Vagina (tissue), 2 donors: ENCODE results near the gene PTPRD. TPM values are rescaled to one million over a fixed set of nuclear protein-coding genes. Genes with fewer than 3 reads are reported as not detected.

Experiments
- DNase-seq, 2 donors: peaks; one replicate each; pipeline ENCODE4 v3.0.0-alpha.2; 2017; ENCODE audit errors: extremely low spot score in 2 of 2
- H3K27ac ChIP-seq: fragments of 200-600 bp; sonication (generic); one replicate; pipeline ENCODE4 v1.5.1; 2019
- H3K27me3 ChIP-seq: fragments of 200-600 bp; sonication (generic); one replicate; pipeline ENCODE4 v1.5.1; 2019
- H3K36me3 ChIP-seq, 2 donors: fragments of 200-600 bp; sonication (generic); one replicate each; pipeline ENCODE4 v1.5.1; 2017 to 2019
- H3K4me1 ChIP-seq: fragments of 200-600 bp; sonication (generic); one replicate; pipeline ENCODE4 v1.5.1; 2019
- H3K4me3 ChIP-seq, 2 donors: fragments of 200-600 bp; sonication (generic); 1 replicate in 1 of 2; 2 replicates in 1 of 2; pipeline ENCODE4 v1.5.1; 2016 to 2019
- H3K9me3 ChIP-seq: fragments of 200-600 bp; sonication (generic); one replicate; pipeline ENCODE4 v1.5.1; 2019
- CTCF ChIP-seq, 3 experiments: fragments of 450-650 bp in 2 of 3; fragments of 200-600 bp in 1 of 3; sonication (generic) in 1 of 3; IDR thresholded peaks; one replicate each; pipeline ENCODE4 v1.5.1; 2017 to 2019; ENCODE audit warnings: antibody characterized with exemption in 3 of 3, mild to moderate bottlenecking in 2 of 3, moderate library complexity in 2 of 3
- POLR2A ChIP-seq, 2 donors: fragments of 450-650 bp; IDR thresholded peaks; one replicate each; pipeline ENCODE4 v1.6.1; 2017; ENCODE audit warnings: antibody characterized with exemption in 2 of 2, mild to moderate bottlenecking in 2 of 2, moderate library complexity in 2 of 2
- POLR2AphosphoS5 ChIP-seq, 2 donors: sonication (generic); formaldehyde crosslinking; IDR thresholded peaks; one replicate each; pipeline ENCODE4 v1.9.0; 2017; ENCODE audit warnings: antibody characterized with exemption in 2 of 2, mild to moderate bottlenecking in 2 of 2, low read depth in 1 of 2; ENCODE audit not compliant: insufficient read depth in 1 of 2
- intact Hi-C: fragments of 100-400 bp; cut with DNase I; formaldehyde crosslinking; loops from one replicate; pipeline ENCODE4 v1.15.1; 2023
- total RNA-seq: library from RNA; depleted of rRNA; stranded (reverse); fragments of >200 nt; gene quantifications from one replicate; pipeline ENCODE4 v1.2.3, GENCODE V29; 2016

Gene PTPRD
- total RNA-seq, 1 donor from 2014 or later: 10.3 TPM

GRCh38 chr9:10235376-10235775 lies 377.4 kb downstream of the PTPRD start:
- DNase-seq: no peak
- no peaks in the 10 kb centered on the region for H3K9me3 ChIP-seq
- TF ChIP-seq POLR2A (IDR thresholded peaks at IDR 0.05): no peak
- no peak for TF ChIP-seq CTCF (IDR thresholded peaks at IDR 0.05)
- no peak for TF ChIP-seq POLR2AphosphoS5 (IDR thresholded peaks at IDR 0.05; ENCODE audit: insufficient read depth in 1 of 2, low read depth in 1 of 2)
- no peaks in the 10 kb centered on the region for H3K4me1 ChIP-seq
- no peak overlapping the region for H3K27ac ChIP-seq
- no peaks in the 10 kb centered on the region for H3K36me3 ChIP-seq
- no peak overlapping the region for H3K4me3 ChIP-seq
- H3K27me3 ChIP-seq: no peaks in the 10 kb centered on the region
- intact Hi-C loops: no loop called here

GRCh38 chr9:10232352-10232930 lies 380.4 kb downstream of the PTPRD start:
- H3K9me3 ChIP-seq: no peaks in the 10 kb centered on the region
- no peak overlapping the region for H3K27ac ChIP-seq
- H3K4me1 ChIP-seq: no peaks in the 10 kb centered on the region
- intact Hi-C loops: no loop called here
- no peaks in the 10 kb centered on the region for H3K36me3 ChIP-seq
- H3K4me3 ChIP-seq: no peak overlapping the region
- H3K27me3 ChIP-seq: no peaks in the 10 kb centered on the region
- TF ChIP-seq POLR2AphosphoS5 (IDR thresholded peaks at IDR 0.05; ENCODE audit: insufficient read depth in 1 of 2, low read depth in 1 of 2) (no peak), POLR2A (IDR thresholded peaks at IDR 0.05) (no peak), CTCF (IDR thresholded peaks at IDR 0.05) (no peak)
- DNase-seq: no peak

- intact Hi-C loops: no loop called here
- no peak for TF ChIP-seq POLR2AphosphoS5 (IDR thresholded peaks at IDR 0.05; ENCODE audit: insufficient read depth in 1 of 2, low read depth in 1 of 2)
- TF ChIP-seq CTCF (IDR thresholded peaks at IDR 0.05): no peak
- TF ChIP-seq POLR2A (IDR thresholded peaks at IDR 0.05): no peak
Observed at GRCh38 chr9:10230512-10230911, 382.3 kb downstream of the PTPRD start.

GRCh38 chr9:10228082-10228481 lies 384.7 kb downstream of the PTPRD start:
- Histone ChIP-seq H3K27me3 (no peaks in the 10 kb centered on the region), H3K4me1 (no peaks in the 10 kb centered on the region), H3K27ac (no peak overlapping the region), H3K36me3 (no peaks in the 10 kb centered on the region), H3K9me3 (no peaks in the 10 kb centered on the region), H3K4me3 (no peak overlapping the region)
- no peak for DNase-seq
- intact Hi-C loops: no loop called here
- no peak for TF ChIP-seq POLR2A (IDR thresholded peaks at IDR 0.05)
- no peak for TF ChIP-seq POLR2AphosphoS5 (IDR thresholded peaks at IDR 0.05; ENCODE audit: insufficient read depth in 1 of 2, low read depth in 1 of 2)
- no peak for TF ChIP-seq CTCF (IDR thresholded peaks at IDR 0.05)

More at GRCh38 chr9:10230512-10230911, 382.3 kb downstream of the PTPRD start:
- Histone ChIP-seq H3K9me3 (no peaks in the 10 kb centered on the region), H3K27ac (no peak overlapping the region), H3K36me3 (no peaks in the 10 kb centered on the region), H3K27me3 (no peaks in the 10 kb centered on the region), H3K4me1 (no peaks in the 10 kb centered on the region), H3K4me3 (no peak overlapping the region)
- no peak for DNase-seq

GRCh38 chr9:10226996-10227395 lies 385.8 kb downstream of the PTPRD start:
- TF ChIP-seq CTCF (IDR thresholded peaks at IDR 0.05) (no peak), POLR2AphosphoS5 (IDR thresholded peaks at IDR 0.05; ENCODE audit: insufficient read depth in 1 of 2, low read depth in 1 of 2) (no peak), POLR2A (IDR thresholded peaks at IDR 0.05) (no peak)
- no peaks in the 10 kb centered on the region for H3K27me3 ChIP-seq
- DNase-seq: no peak
- intact Hi-C loops: no loop called here
- no peaks in the 10 kb centered on the region for H3K4me1 ChIP-seq
- H3K27ac ChIP-seq: no peak overlapping the region
- no peaks in the 10 kb centered on the region for H3K9me3 ChIP-seq
- H3K4me3 ChIP-seq: no peak overlapping the region
- no peaks in the 10 kb centered on the region for H3K36me3 ChIP-seq
